Uterus (tissue), 4 donors: ENCODE results near the gene CISH. TPM values are rescaled to one million over a fixed set of nuclear protein-coding genes. Genes with fewer than 3 reads are reported as not detected.

Experiments used
- DNase-seq, 2 donors: peaks; one replicate each; pipeline ENCODE4 v3.0.0-alpha.2; 2019 to 2020
- H3K27ac ChIP-seq, 2 donors: fragments of 200-600 bp; sonication (generic); 1 replicate in 1 of 2; 2 replicates in 1 of 2; pipeline ENCODE4 v1.5.1; 2016 to 2018
- H3K27me3 ChIP-seq, 2 donors: fragments of 200-600 bp; sonication (generic); one replicate each; pipeline ENCODE4 v1.5.1; 2018 to 2019; ENCODE audit warnings: control low read depth in 1 of 2
- H3K36me3 ChIP-seq, 2 donors: fragments of 200-600 bp; sonication (generic); one replicate each; pipeline ENCODE4 v1.5.1; 2019; ENCODE audit warnings: control low read depth in 1 of 2
- H3K4me1 ChIP-seq, 2 donors: fragments of 200-600 bp; sonication (generic); one replicate each; pipeline ENCODE4 v1.5.1; 2018 to 2019; ENCODE audit warnings: control low read depth in 1 of 2
- H3K4me3 ChIP-seq, 2 donors: fragments of 200-600 bp; sonication (generic); 1 replicate in 1 of 2; 2 replicates in 1 of 2; pipeline ENCODE4 v1.5.1; 2018 to 2019; ENCODE audit warnings: mild to moderate bottlenecking in 1 of 2
- H3K9me3 ChIP-seq, 2 donors: fragments of 200-600 bp; sonication (generic); one replicate each; pipeline ENCODE4 v1.5.1; 2019; ENCODE audit warnings: control low read depth in 1 of 2
- CTCF ChIP-seq, 4 experiments: fragments of 200-600 bp in 2 of 4; fragments of 450-650 bp in 2 of 4; sonication (generic) in 2 of 4; IDR thresholded peaks; one replicate each; pipeline ENCODE4 v1.5.1; 2016 to 2019; ENCODE audit warnings: antibody characterized with exemption in 4 of 4, mild to moderate bottlenecking in 2 of 4, moderate library complexity in 1 of 4
- POLR2A ChIP-seq, 2 donors: fragments of 450-650 bp; IDR thresholded peaks; one replicate each; pipeline ENCODE4 v1.6.1; 2016; ENCODE audit warnings: antibody characterized with exemption in 2 of 2, mild to moderate bottlenecking in 1 of 2, moderate library complexity in 1 of 2
- intact Hi-C: fragments of 100-400 bp; cut with DNase I; formaldehyde crosslinking; loops from one replicate; pipeline ENCODE4 v1.15.1; 2023; ENCODE audit warnings: low total_unique reads
- total RNA-seq, 4 donors: library from RNA; depleted of rRNA in 3 of 4; stranded (reverse); fragments of >200 nt in 3 of 4; gene quantifications; one replicate each; pipeline versions ENCODE4 v1.1.0 to v1.2.4, GENCODE V29; 2014 to 2023
- donor health status: DM: yes; HTN: yes; CAD: no.

Gene CISH
- total RNA-seq, 4 donors from 2014 or later: 2.1 to 12.3 (median 5.6) TPM; not detected in 1

GRCh38 chr3:50620820-50621219 lies 9.2 kb upstream of the CISH start:
- Histone ChIP-seq H3K4me1 (peaks cover 0 to 14% of the 10 kb centered on the region in 2 donors), H3K9me3 (no peaks in the 10 kb centered on the region), H3K27me3 (no peaks in the 10 kb centered on the region), H3K36me3 (no peaks in the 10 kb centered on the region), H3K4me3 (no peak overlapping the region), H3K27ac (no peak overlapping the region)
- intact Hi-C loops: no loop called here
- no peak for DNase-seq
- TF ChIP-seq POLR2A (IDR thresholded peaks at IDR 0.05) (no peak), CTCF (IDR thresholded peaks at IDR 0.05) (no peak)

DNA sequence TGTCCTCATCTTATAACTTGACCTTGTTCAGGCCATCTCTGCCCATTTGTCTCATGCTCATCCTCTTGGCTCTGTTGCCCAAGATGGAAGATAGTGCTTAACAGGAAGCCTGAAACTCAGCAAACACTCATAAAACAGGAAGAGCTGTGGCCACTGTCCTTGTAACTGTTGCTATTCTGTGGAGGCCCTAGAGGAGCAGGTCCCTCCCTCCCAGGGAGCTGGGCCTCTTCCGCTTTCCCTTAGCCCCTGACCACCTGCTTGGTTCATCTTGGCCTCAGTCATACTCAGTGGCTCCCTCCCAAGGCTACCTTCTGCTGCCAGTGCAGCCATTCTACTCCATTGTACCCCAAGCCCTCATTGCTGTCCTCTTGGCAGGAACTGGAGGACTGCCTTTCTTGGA lies 8.8 kb upstream of the CISH start:
- peaks cover 0 to 14% of the 10 kb centered on the region in 2 donors for H3K4me1 ChIP-seq
- no peaks in the 10 kb centered on the region for H3K9me3 ChIP-seq
- TF ChIP-seq CTCF (IDR thresholded peaks at IDR 0.05) (no peak), POLR2A (IDR thresholded peaks at IDR 0.05) (no peak)
- H3K27ac ChIP-seq: no peak overlapping the region
- DNase-seq: no peak
- H3K27me3 ChIP-seq: no peaks in the 10 kb centered on the region
- intact Hi-C loops: no loop called here
- H3K4me3 ChIP-seq: no peak overlapping the region
- no peaks in the 10 kb centered on the region for H3K36me3 ChIP-seq

DNA sequence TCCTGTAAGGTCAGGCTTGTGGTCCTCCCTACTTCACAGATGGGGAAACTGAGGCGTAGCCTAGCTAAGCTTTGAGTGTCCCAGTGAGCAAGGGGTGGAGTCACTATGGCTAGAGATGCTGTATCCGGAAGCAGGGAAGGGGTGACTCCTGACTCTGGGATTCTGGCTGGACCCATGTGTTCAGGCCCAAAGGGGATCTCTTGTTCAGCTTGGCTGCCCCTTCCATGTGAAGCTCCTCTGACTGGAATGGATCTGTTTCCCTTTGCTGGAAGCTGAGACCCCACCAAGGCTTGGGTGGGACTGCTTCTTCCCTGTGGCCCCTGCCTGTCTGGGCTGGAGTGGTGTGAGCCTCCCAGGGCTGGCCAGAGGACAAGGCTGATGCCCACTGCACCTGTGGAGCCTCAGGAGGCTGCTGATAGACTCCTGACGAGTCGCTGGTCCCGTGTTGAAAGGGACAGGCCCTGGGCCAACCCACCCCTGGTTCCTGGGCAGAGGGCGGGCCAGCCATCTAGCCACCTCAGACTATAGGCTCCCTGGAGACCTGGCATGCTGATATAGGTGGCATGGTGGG lies 6.4 kb upstream of the CISH start:
- H3K27ac ChIP-seq: peak overlapping the region; percentile 75 to 81

DNA sequence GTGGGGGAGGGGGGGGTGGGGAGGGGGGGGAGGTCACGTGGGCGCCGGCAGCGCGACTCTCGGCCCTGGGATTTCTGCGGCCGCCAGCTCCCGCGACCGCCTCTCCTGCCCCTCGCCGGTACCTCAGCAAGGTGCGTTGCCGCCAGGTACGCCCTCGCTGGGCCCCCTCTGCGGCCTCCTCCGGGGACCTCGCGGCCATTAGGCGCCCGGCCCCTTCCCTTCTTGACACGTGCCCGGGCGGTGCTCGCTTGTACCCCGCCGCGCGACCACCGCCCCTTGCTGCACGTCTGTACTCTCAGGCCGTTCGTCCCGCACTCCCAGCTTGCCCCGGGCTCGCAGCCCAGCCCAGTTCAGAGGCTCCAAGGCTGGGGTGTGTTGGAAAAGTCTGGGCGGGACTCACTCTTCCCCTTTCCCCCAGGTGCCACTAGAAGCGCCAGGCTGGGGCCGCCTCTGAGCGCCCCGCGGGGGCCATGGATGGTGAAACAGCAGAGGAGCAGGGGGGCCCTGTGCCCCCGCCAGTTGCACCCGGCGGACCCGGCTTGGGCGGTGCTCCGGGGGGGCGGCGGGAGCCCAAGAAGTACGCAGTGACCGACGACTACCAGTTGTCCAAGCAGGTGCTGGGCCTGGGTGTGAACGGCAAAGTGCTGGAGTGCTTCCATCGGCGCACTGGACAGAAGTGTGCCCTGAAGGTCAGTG lies 5.7 kb upstream of the CISH start, which contains the start of gene MAPKAPK3:
TSS of gene MAPKAPK3 (plus strand) at position 56 of the 696 bp plus-strand sequence. CDS start at position 471, 415 bp downstream.
- DNase-seq: peak in 1 of 2 donors; percentile 62
- peak within 1 kb of the TSS; percentile 75 to 81 for H3K27ac ChIP-seq
- no peaks in the 10 kb centered on the region for H3K36me3 ChIP-seq
- H3K9me3 ChIP-seq: no peaks in the 10 kb centered on the region
- no peak for TF ChIP-seq CTCF (IDR thresholded peaks at IDR 0.05)
- TF ChIP-seq POLR2A (IDR thresholded peaks at IDR 0.05): no peak
- intact Hi-C loops: no loop called here
- H3K4me3 ChIP-seq: peak within 1 kb of the TSS; percentile 62 to 83
- H3K4me1 ChIP-seq: peaks cover 0 to 12% of the 10 kb centered on the region in 2 donors
- H3K27me3 ChIP-seq: no peaks in the 10 kb centered on the region

More for the DNA sequence above, 6.4 kb upstream of the CISH start:
- H3K27me3 ChIP-seq: no peaks in the 10 kb centered on the region
- no peaks in the 10 kb centered on the region for H3K9me3 ChIP-seq
- peaks cover 0 to 10% of the 10 kb centered on the region in 2 donors for H3K4me1 ChIP-seq
- H3K36me3 ChIP-seq: no peaks in the 10 kb centered on the region
- intact Hi-C loops: no loop called here
- H3K4me3 ChIP-seq: peak overlapping the region; percentile 62 to 83
- no peak for DNase-seq
- TF ChIP-seq CTCF (IDR thresholded peaks at IDR 0.05): no peak
- TF ChIP-seq POLR2A (IDR thresholded peaks at IDR 0.05): no peak

DNA sequence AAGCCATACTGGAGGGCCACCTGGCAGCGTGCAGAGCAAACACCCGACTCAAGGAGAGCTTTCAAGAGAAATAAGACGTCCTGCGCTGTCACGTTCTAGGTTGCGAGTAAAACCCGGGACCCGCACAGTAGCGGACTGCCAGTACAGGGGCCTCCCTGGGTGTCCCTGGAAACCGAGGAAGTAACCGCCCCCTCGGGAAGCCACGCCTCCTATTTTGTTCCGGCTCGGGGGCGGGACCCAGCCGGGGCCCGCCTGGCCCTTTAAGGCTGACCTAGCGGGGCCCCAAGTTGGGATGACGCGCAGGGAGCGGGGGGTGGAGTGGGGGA lies 5.2 kb upstream of the CISH start:
- Histone ChIP-seq H3K27ac (peak overlapping the region; percentile 75 to 81), H3K36me3 (no peaks in the 10 kb centered on the region), H3K4me1 (peaks cover 0 to 12% of the 10 kb centered on the region in 2 donors), H3K9me3 (no peaks in the 10 kb centered on the region), H3K4me3 (peak overlapping the region; percentile 62 to 83), H3K27me3 (no peaks in the 10 kb centered on the region)
- intact Hi-C loops: no loop called here
- DNase-seq: peak; percentile 93 to 96
- TF ChIP-seq POLR2A (IDR thresholded peaks at IDR 0.05) (peak; percentile 9 to 27), CTCF (IDR thresholded peaks at IDR 0.05) (peak in 3 of 4 experiments; percentile 1 to 23 (median 13))
